ENCODE data around the gene NAV3.

DNA sequence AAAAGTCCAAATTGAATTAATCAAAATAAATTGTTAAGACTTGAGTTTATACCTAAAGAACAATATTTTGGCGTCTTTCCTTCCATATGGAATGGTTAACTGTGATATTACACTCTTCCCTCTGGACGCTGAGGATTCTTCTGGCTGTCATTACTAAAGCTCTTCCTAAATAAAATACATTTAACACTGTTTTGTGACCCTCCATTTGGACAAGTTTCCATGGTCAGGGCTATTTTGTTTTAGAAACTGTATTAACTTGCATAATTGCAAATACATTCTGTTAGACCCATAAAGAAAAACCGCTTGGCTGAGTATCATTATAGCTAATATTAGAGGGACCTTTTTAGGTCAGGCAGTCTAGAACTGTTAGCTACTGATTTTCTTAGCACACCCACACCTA lies 87.4 kb downstream of the NAV3 start:
- TF ChIP-seq, protein P1, sequence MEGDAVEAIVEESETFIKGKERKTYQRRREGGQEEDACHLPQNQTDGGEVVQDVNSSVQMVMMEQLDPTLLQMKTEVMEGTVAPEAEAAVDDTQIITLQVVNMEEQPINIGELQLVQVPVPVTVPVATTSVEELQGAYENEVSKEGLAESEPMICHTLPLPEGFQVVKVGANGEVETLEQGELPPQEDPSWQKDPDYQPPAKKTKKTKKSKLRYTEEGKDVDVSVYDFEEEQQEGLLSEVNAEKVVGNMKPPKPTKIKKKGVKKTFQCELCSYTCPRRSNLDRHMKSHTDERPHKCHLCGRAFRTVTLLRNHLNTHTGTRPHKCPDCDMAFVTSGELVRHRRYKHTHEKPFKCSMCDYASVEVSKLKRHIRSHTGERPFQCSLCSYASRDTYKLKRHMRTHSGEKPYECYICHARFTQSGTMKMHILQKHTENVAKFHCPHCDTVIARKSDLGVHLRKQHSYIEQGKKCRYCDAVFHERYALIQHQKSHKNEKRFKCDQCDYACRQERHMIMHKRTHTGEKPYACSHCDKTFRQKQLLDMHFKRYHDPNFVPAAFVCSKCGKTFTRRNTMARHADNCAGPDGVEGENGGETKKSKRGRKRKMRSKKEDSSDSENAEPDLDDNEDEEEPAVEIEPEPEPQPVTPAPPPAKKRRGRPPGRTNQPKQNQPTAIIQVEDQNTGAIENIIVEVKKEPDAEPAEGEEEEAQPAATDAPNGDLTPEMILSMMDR (IDR thresholded peaks at IDR 0.05) = no peak
- no peak for TF ChIP-seq POLR2AphosphoS5 (IDR thresholded peaks at IDR 0.05)
